ENCODE results near the gene CUBN.

CUBN gene

DNA sequence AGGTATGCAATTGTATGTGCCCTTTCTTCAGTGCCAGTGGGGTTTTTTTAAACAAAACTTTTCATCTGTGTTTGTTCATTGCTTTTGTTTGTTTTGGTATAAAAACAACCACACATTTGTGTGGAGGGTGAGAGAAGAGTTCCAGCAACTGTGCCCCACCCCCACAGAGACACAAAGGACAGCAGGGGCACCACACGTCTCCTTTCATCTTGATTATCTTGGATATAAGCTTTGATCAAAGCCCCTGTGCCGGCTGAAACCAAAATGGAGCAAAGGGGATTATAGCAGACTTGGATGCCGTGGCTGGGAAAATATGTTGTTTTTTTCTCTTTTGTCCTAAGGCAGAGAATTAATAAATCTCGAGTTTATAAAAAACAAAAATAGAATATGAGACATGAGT lies 200.5 kb downstream of the CUBN start:
- Histone ChIP-seq H3K4me1 (ENCODE audit: low read depth, poor library complexity, severe bottlenecking) (no peaks in the 10 kb centered on the region), H3K79me2 (ENCODE audit: insufficient read depth, low read depth) (no peaks in the 10 kb centered on the region), H3K9ac (no peak overlapping the region), H3K4me2 (no peak overlapping the region), H4K20me1 (ENCODE audit: insufficient read depth) (no peaks in the 10 kb centered on the region), H2AFZ (ENCODE audit: low read depth) (no peak overlapping the region), H3K4me3 (IDR thresholded peaks at IDR 0.05; ENCODE audit: insufficient read depth, low read depth, low read length) (no peak overlapping the region), H3K27ac (no peak overlapping the region), H3K27me3 (ENCODE audit: insufficient read depth, low read depth) (no peaks in the 10 kb centered on the region), H3K36me3 (ENCODE audit: insufficient read depth) (no peaks in the 10 kb centered on the region)
- TF ChIP-seq, protein P1, sequence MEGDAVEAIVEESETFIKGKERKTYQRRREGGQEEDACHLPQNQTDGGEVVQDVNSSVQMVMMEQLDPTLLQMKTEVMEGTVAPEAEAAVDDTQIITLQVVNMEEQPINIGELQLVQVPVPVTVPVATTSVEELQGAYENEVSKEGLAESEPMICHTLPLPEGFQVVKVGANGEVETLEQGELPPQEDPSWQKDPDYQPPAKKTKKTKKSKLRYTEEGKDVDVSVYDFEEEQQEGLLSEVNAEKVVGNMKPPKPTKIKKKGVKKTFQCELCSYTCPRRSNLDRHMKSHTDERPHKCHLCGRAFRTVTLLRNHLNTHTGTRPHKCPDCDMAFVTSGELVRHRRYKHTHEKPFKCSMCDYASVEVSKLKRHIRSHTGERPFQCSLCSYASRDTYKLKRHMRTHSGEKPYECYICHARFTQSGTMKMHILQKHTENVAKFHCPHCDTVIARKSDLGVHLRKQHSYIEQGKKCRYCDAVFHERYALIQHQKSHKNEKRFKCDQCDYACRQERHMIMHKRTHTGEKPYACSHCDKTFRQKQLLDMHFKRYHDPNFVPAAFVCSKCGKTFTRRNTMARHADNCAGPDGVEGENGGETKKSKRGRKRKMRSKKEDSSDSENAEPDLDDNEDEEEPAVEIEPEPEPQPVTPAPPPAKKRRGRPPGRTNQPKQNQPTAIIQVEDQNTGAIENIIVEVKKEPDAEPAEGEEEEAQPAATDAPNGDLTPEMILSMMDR (conservative IDR thresholded peaks at IDR 0.05; ENCODE audit: low read depth, low read length): no peak

DNA sequence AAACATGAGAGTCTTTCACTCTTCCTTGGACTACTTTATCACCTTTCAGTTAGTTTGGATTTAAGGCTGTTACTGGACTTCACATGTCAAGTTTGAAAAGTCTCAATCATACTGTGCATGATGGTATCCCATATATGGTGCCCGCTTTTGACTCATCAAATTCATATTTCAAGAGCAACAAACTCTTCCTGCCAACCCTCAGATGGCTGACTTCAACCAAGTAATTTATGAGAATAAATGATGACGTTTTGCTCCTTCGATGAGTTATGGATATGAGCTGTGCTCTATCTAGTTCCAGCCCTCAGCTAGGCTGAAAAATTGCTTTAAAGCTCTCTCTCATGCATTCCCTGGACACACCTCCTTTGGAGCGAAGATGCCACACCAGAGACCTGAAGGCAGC lies 202.1 kb downstream of the CUBN start:
- Histone ChIP-seq H3K79me2 (ENCODE audit: insufficient read depth, low read depth) (no peaks in the 10 kb centered on the region), H4K20me1 (ENCODE audit: insufficient read depth) (no peaks in the 10 kb centered on the region), H3K4me1 (ENCODE audit: low read depth, poor library complexity, severe bottlenecking) (no peaks in the 10 kb centered on the region)

DNA sequence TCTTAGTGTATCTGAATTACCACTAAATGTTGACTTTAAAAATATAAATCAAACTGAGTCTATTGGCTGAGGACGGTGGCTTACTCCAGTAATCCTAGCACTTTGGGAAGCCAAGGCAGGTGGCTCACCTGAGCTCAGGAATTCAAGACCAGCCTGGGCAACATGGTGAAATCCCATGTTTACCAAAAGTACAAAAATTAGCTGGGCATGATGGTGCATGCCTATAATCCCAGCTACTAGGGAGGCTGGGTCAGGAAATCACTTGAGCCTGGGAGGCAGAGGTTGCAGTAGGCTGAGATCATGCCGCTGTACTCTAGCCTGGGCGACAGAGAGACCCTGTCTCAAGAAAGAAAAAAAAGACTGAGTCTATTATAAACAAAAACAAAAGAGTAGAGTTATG lies 205.9 kb downstream of the CUBN start:
- Histone ChIP-seq H3K36me3 (ENCODE audit: insufficient read depth) (no peaks in the 10 kb centered on the region), H4K20me1 (ENCODE audit: insufficient read depth) (no peaks in the 10 kb centered on the region), H3K79me2 (ENCODE audit: insufficient read depth, low read depth) (no peaks in the 10 kb centered on the region), H3K9ac (no peak overlapping the region), H3K4me3 (IDR thresholded peaks at IDR 0.05; ENCODE audit: insufficient read depth, low read depth, low read length) (no peak overlapping the region), H3K27me3 (ENCODE audit: insufficient read depth, low read depth) (no peaks in the 10 kb centered on the region), H2AFZ (ENCODE audit: low read depth) (no peak overlapping the region), H3K4me1 (ENCODE audit: low read depth, poor library complexity, severe bottlenecking) (no peaks in the 10 kb centered on the region), H3K4me2 (no peak overlapping the region), H3K27ac (no peak overlapping the region)
- TF ChIP-seq, protein P1 (conservative IDR thresholded peaks at IDR 0.05; ENCODE audit: low read depth, low read length): no peak

More for the DNA sequence above, 202.1 kb downstream of the CUBN start:
- Histone ChIP-seq H2AFZ (ENCODE audit: low read depth) (no peak overlapping the region), H3K9ac (no peak overlapping the region), H3K27me3 (ENCODE audit: insufficient read depth, low read depth) (no peaks in the 10 kb centered on the region), H3K36me3 (ENCODE audit: insufficient read depth) (no peaks in the 10 kb centered on the region), H3K27ac (no peak overlapping the region), H3K4me2 (no peak overlapping the region), H3K4me3 (IDR thresholded peaks at IDR 0.05; ENCODE audit: insufficient read depth, low read depth, low read length) (no peak overlapping the region)
- TF ChIP-seq, protein P1 (conservative IDR thresholded peaks at IDR 0.05; ENCODE audit: low read depth, low read length): no peak

DNA sequence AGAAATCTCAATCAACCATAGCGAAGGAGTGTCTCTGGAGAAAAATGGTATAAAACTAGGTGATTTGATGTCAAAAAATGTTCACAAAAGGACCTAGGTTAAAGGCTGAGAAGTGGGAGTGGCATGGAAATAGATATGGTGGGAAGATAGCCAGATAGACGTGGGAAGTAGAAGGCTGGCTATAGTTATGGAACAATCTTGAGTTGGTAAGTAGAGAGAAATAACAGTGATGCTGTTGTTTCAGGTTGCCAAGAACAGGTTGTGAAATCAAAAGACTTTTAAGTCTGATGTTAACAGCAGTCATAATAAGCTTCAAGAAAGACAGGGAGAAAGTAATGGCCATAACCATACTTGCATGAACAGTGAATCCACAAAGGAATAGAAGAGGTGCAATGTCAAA lies 206.3 kb downstream of the CUBN start:
- TF ChIP-seq, protein P1 (conservative IDR thresholded peaks at IDR 0.05; ENCODE audit: low read depth, low read length): no peak
- H3K27ac ChIP-seq: no peak overlapping the region
- no peak overlapping the region for H3K4me3 ChIP-seq (IDR thresholded peaks at IDR 0.05; ENCODE audit: insufficient read depth, low read depth, low read length)

More for the DNA sequence above, 206.3 kb downstream of the CUBN start:
- no peaks in the 10 kb centered on the region for H3K36me3 ChIP-seq (ENCODE audit: insufficient read depth)
- no peaks in the 10 kb centered on the region for H3K79me2 ChIP-seq (ENCODE audit: insufficient read depth, low read depth)
- H3K27me3 ChIP-seq (ENCODE audit: insufficient read depth, low read depth): no peaks in the 10 kb centered on the region
- no peaks in the 10 kb centered on the region for H3K4me1 ChIP-seq (ENCODE audit: low read depth, poor library complexity, severe bottlenecking)
- no peak overlapping the region for H3K9ac ChIP-seq
- no peak overlapping the region for H2AFZ ChIP-seq (ENCODE audit: low read depth)
- H3K4me2 ChIP-seq: no peak overlapping the region
- no peaks in the 10 kb centered on the region for H4K20me1 ChIP-seq (ENCODE audit: insufficient read depth)
